Stimulated activated CD4-positive, alpha-beta T cell treated with anti-CD3 and anti-CD28 coated beads, TNF-alpha, amount 100 ng/mL, for 24 hours (primary cell): ENCODE measurements around the gene SLC9A9.
"Not testable (repeated sequence)": the region's sequence is repeated elsewhere in the genome, so short reads cannot be mapped to it uniquely, and the experiment has no call there.

ENCODE experiments used
- DNase-seq, 3 experiments: peaks; one replicate each; pipeline ENCODE4 v3.0.0-alpha.2; 2020; ENCODE audit warnings: low read depth in 3 of 3

The SLC9A9 gene

DNA sequence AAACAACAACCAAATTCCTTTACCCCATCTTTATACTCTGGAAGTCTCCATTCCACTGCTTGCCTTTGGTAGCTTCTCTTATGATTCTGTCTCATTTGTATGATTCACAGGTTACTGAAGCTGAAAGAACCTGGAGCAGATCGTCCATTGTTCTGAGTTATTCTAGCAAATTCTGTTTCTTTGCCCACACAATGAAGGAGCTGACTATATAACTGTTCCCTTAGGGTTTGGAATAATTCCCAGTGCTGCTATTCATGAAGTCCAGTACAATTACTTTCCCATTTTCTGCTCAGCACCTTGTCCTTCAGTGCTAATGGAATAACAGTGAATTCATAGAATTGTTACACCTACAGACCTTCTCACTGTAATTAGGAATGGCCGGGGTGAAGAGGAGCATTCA lies 560.9 kb downstream of the SLC9A9 start:
- DNase-seq, result no peak

DNA sequence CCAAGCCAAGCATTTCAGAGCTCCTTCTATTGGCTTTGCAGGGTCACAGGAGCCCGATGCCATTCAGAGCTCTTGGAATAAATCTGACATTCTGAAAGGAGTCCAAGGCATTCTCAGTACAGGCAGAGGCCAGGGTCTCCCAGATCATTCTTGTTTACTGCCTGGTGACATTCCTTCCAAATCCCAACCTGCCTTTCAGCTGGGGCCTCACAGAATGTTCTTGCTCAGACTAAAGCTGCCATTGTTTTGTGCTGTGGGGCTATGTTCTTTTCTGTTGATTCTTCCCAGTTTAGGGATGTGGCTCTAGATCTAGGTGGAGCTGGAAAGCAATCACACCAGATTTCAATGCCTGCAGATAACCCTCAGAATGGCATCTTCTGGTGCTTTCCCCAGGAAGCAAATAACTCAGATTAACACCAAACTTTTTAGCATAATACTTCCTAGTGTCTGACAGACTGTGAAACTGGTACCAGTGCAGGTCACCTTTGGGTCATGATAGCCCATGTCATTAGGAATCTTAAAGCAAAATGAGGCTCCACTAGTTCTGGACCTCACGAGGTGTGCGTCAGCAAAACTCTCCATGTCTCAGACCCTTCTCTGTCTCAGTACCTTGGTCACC lies 561.8 kb downstream of the SLC9A9 start:
- DNase-seq, result no peak

DNA sequence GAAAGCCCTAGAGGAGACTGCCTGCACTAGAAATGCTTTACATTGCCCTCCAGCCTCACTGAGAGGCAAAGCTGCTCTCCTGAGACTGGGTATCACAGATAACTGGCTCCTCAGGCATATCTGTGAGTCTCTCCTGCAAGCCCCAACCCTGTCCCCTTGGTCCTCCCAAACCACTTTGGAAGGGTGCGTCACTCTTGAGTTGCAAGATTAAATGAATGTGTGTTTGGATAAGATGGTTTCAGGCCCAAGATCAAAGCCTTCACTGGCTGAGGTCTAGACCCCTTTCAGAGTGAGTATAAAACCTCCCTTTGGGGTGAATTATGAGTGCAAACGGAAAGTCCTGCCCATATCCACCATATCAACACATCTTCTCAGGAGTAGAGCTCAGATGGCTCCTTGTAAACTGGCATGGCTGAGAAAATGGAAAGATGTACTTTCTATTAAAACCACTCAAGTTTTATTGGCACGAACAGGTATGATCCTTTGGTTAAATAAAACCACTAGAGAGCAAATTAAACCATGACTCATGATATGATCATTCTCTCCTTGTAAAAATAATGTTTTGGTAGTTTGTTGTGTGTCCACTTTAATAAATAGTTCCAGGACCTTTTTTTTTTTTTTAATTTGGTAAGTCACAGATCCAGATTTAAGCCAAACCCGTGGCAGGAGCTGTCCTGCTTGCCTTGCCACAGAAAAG lies 564.7 kb downstream of the SLC9A9 start:
- DNase-seq, result no peak

GRCh38 chr3:143280984-143281383 lies 567.3 kb downstream of the SLC9A9 start:
- DNase-seq, result no peak

DNA sequence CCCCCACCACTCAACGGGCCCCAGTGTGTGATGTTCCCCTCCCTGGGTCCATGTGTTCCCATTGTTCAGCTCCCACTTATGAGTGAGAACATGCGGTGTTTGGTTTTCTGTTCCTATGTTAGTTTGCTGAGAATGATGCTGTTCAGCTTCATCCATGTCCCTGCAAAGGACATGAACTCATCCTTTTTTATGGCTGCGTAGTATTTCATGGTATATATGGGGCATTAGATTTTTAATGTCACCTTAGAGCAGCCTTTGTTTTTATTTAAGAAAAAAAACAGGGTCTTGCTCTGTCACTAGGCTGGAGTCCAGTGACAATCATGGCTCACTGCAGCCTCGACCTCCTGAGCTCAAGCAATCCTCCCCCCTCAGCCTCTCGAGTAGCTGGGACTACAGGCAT lies 568.7 kb downstream of the SLC9A9 start:
- not testable (repeated sequence) for DNase-seq

GRCh38 chr3:143278721-143279120 lies 569.5 kb downstream of the SLC9A9 start:
- no peak for DNase-seq

- no peak for DNase-seq
Observed at GRCh38 chr3:143277531-143277930, 570.7 kb downstream of the SLC9A9 start.

GRCh38 chr3:143276592-143276991 lies 571.7 kb downstream of the SLC9A9 start:
- no peak for DNase-seq

DNA sequence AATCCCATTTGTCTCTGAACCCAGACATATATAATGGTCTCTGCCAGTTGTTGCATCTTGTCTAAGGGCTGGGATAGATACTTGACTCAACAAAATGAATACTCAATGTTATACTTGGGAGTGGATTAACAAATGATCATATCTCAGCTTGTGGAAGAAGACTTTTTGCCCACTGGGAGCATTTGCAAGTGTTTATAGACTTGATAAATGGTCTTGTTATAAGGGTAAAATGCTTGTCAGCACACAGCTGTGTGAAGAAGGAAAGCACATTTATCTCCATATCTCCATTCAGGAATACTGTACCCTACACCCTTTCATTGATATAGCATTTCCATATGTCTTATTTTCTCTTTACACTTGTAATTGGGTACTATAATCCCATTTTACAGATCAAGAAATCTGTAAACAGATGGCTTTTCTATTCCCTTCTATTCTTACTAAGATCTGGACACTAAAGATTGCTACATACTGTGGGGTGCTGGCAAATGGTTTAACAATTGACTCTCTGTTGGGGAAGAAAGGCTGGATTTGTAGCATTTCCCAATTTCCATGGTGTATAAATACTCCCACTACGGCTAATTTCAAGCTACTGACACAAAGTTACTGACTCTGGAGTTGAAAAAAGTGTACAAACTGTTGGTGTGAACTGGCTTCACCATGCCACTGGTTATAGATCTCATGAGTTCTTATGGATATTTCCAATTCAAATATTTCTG lies 574.1 kb downstream of the SLC9A9 start:
- no peak for DNase-seq

DNA sequence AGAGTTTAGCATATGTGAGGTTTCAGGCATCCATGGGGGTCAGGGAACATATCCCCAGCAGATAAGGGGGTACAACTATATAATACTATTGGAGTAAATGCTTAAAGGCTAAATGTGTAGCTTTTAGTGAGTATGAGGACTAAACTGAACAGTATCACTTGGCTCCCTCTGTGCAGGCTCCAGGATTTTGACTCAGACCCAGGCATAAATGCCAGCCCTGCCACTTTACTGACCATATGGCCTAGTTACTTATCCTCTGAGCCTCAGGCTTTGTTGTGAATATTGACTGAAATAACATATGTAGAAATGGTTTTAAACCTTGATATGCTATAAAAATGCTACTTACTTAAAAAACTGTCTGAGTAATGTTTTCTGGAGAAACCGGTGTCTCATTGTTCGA lies 577.1 kb downstream of the SLC9A9 start:
- DNase-seq, result no peak

DNA sequence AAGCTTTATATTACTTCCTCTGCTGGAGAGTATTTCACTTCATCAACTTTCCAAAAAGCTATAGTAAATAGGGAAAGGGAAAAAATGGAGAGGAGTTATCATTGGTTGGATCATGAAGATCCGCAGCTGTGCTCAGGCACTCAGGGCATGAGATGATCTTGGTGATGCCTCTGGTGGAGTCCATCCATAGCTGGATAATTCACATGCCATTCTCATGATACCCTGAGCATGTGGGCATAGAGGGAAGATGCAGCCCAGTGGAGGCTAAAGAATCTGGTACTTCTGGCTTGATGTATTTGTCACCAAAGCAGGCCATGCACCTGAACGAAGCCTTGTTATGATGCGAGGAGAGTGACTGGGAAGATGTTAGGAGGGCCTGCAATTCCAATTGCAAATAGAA lies 578.5 kb downstream of the SLC9A9 start:
- DNase-seq, result no peak

DNA sequence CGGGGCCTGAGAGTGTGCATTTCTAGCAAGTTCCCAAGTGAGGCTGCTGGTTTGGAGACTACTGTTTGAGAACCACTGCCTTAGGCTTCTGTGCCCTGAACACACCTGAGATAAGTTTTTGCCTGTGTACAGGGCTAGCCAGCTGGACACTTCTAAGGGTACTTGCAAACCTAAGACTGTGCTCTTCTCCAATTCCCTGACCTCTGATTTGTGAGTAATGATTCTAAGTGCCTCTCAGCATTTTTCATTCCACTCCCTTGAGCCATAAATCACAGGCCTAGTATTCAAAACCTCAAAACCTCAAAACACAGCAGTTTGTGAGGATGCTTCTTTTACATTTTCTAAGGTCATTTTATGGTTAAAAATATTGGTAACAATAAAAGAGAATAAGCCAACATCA lies 580.3 kb downstream of the SLC9A9 start:
- no peak for DNase-seq

DNA sequence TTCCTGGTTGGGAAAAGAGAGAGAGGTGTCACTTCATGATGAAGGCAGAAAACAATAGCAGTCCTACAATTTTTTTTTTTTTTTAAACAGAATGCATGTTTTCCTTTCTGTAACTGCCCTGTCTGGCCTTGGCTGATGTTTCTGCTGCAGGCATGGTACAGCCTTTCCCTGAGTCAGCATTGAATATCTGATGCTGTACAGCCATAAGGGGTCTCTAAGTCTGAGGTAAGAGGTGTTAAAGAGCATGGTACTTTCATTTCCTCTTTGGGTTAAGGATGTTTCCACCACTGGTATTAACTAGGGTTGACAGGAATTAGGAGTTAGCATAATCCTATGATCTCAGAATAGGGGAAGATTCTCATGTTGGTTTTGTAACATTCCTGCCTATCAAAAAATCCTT lies 581.3 kb downstream of the SLC9A9 start:
- DNase-seq, result no peak

GRCh38 chr3:143266511-143266910 lies 581.8 kb downstream of the SLC9A9 start:
- no peak for DNase-seq

DNA sequence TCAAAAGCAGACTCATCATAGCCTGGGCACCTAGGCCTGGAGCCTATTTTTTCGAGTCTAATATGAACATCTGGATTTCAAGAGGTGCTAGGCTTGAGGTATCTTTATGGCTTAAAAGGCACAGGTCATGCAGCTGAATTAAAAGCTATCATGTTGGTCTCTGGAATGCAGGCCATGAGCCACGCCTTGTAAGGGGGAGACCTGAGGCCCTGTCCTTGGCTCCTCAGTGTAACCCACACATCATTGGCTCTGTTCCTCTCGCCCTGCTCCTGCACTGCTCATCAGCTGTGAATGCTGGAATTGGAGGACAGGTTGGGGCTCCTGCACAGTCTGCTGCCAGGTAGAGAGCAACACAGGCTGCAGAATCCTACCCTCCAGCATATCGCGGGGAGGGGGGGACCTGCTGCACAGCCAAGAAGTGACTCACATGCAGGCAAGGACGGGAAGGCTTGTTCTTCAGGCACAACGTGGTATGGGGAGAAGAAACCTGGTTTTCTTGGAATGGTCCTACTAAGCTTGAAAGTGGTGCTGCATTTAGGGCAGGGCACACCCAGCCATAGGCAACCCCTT lies 582.7 kb downstream of the SLC9A9 start:
- DNase-seq, result no peak

DNA sequence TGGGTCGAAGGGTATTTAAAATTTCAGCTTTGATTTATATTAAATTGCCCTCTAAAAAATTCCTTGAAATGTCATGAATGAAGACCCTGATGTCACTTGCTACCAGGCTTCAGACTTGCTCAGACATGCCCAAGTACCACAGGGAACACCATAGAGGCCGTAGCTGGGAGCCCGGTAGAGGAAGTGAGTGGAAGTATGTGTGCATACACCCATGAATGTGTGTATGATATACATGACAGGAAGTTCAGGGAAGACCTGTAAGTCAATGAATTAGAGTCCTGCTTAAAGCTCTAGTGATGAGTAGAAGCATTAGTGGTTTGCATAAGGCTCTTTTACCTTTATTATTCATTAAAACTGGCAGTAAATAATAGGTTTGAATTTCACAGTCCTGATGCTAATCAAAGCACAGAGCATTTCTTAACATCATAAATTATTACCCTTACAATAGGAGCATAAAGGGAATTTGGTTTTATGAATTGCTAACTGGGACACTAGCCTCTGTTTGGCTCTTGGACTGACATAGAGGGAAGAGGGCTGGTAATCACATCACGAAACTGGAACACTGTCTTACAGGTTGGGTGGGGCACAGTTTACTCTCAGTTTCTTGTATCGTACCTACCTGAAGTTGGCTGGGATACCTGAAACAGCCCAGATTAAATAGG lies 584.3 kb downstream of the SLC9A9 start:
- no peak for DNase-seq

GRCh38 chr3:143261848-143262247 lies 586.4 kb downstream of the SLC9A9 start:
- DNase-seq, result no peak

- DNase-seq, result no peak
Observed at GRCh38 chr3:143258692-143259091, 589.6 kb downstream of the SLC9A9 start.

DNA sequence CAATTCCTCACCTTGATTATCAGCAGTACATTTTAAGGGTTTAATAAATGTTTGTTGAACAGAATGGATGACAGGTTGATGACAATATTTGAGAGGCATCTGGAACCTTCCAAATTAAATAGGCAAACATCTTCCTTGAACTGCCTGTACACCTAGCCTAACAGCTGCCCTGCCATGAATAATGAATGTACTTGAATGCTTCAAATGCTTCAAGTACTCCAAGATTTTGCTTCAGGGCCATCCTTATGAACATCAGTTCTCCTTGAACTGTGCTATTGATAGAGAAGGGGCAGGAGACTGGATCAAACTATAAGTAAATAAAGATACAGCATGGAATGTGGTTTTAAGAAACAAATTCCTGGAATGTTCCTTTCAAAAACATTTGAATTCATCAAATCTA lies 591.9 kb downstream of the SLC9A9 start:
- no peak for DNase-seq

DNA sequence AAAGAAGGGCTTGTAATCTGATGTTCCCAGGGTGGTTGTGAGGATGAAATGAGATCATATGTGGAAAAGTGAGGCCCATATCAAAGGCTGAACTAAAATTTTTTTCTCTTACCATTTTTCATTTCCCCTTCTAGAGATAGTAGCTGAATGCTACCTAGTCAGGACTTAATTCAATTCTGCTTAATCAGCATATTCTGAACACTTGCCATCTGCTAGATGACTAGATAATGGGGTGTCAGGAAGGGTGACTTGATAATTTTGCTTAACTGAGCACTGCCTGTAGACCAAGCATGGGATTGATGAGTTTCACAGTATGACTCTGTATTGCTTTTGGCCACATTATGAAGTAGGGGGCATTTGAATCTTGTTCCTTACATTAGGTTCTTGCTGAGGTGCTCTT lies 592.5 kb downstream of the SLC9A9 start:
- no peak for DNase-seq

GRCh38 chr3:143252931-143253330 lies 595.3 kb downstream of the SLC9A9 start:
- no peak for DNase-seq

DNA sequence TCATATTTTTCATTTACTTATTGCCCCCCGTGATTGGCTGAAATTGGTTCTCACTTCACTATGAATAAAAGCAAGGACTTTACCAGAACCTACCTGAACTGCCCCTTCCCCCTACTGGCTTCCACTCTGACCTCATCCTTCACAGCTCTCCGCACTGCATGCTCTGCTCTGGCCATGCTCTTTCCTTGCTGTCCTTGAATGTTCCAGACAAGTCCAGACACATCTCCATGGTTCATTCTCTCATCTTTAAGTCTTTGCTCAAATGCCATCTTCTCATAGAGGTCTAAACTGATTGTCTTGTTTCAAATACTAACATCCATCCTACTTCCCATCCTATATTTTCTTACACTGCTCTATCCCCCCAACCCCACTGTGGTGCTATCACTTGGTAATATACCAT lies 599.3 kb downstream of the SLC9A9 start:
- DNase-seq, result no peak
